SKM-1 (cell line): ENCODE data around the gene CSF3.

ENCODE experiments used
- DNase-seq: peaks from one replicate; lab custom pipeline; 2025; ENCODE audit not compliant: unreplicated experiment; lab: John Stamatoyannopoulos, UW

Gene CSF3

GRCh38 chr17:40015005-40015997 is at the start of gene CSF3:
TSS of gene CSF3 (plus strand) at chr17:40015440. CDS start at chr17:40015475, 35 bp downstream.
- no peak for DNase-seq

DNA sequence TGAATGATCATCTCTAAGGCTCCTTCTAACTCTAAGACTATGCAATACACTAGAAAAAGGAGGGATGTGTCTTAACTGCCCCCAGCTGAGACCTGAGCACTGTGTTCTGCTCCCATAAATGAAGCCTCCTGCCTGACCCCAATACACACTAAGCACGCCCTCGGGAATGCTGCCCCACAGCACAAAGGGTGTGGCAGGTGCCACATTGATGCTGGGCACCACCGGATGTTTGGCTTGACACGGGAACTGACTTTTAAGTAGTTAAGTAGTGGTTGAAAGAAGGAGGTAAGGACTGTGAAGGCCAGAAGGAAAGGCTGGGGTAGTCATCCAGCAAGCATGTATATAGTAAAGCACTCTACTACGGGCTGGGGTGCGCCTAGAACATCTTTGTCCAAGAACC is 48.5 kb upstream of the CSF3 start:
- no peak for DNase-seq

- DNase-seq = no peak
These were observed 46.5 kb upstream of the CSF3 start for GRCh38 chr17:39968761-39969160.

DNA sequence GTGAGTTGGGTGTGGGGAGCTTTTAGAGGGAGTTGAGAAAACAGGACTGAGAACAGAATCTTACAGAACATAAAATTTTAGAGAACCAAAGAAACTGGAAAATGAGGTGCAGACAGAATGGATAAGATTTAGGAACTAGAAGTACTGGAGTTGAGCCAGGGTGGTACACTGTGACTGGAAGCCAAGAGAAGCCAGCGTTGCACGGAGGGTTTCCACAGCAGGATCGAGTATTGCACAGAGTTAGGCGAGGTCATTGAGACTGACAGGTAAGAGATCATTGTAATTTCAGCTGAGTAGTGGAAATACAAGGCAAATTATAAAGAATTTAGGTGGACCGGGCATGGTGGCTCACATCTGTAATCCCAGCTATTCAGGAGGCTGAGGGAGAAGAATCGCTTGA is 45.9 kb upstream of the CSF3 start:
- DNase-seq = no peak

- no peak for DNase-seq
These were observed 45.0 kb upstream of the CSF3 start for GRCh38 chr17:39970157-39970692.

- no peak for DNase-seq
These were observed 44.1 kb upstream of the CSF3 start for GRCh38 chr17:39971076-39971603.

GRCh38 chr17:39972271-39972670 is 43.0 kb upstream of the CSF3 start:
- DNase-seq = no peak

DNA sequence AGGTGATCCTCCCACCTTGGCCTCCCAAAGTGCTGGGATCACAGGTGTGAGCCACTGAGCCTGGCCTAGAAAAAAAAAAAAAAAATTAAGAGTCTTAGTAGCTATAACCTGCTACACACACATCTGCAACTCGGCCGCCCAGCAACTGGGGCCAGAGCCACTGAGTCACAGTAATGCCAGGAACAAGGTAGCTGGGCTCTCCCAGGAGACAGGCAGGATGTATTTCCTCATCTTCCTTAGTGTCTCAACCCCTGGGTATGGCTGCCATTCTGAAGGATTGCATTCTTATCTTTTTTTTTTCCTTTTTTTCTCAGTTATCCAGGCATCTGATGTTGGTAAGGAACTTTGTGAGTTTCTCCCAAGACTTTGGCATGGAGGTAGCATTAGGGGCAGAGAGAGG is 41.7 kb upstream of the CSF3 start:
- DNase-seq = no peak

DNA sequence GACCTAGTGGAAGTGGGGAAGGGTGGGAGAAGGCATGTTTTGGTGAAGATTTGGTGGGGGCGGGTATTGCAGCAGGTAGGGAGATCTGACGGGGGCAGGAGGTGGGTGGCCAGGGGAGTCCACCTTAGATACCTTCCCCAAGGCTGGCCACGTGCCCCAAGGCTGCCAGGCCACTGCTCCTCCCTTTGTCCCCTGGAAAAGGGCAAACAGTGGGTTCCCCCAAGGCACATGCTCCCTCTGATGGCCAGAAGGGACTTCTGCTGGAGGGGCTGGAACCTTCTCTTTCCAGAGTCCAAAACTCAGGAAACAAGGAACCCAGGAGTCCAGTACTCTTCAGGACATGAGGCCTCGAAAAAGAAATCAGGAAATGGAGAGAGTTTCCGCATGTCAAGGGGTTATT is 40.8 kb upstream of the CSF3 start:
- no peak for DNase-seq

GRCh38 chr17:39975801-39976200 is 39.4 kb upstream of the CSF3 start:
- DNase-seq = no peak

DNA sequence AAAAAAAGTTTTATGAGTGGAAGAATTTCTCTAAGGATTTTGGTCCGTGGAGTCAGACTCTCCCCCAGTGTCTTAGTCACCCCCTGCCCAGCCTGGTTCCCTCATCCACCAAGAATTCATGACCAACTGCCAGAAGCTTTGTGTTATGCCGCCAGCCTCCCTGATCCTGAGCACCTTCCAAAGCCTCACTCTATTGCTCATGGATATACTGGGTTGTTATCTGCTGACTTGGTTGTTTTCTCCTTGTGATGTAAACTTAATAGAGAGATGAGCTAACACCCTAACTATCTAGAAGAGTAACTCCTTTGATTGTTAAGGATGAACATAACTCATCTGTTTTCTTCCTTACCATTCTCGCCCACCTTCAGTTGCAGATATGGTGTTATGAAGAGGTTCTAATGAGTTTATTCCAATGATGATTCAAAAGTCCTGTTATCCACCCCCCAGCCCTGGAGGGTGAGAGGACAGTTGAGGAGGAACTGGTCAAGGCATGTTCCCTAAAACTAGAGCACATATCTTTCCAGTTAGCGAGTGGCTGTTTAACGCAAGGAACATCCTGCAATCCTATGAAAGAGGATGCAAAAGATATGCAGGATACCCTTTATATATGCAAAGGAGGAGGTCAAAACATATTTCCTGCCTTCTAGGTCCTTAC is 36.1 kb upstream of the CSF3 start:
- no peak for DNase-seq

DNA sequence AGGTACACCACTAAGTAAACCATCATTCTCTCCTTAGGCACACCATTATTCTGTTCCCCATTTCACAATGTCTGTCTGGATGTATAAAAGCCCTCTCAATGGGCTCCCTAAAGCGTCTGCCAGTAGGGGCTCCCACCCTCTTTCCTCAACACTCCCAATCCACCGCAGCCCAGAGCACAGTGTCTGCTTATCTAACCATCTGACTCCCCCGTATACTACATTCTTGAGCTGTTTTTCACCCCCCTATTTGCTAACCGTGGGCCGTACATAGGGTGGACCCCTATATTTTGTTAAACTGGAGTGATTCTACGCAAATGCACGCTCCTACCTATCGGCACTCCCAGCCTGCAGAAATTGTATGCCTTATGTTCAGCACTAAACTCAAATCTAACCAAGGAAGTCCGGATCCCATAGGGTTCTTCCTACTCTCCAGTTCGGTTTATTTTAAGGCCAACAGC is 35.3 kb upstream of the CSF3 start:
- peak; percentile 48 for DNase-seq

DNA sequence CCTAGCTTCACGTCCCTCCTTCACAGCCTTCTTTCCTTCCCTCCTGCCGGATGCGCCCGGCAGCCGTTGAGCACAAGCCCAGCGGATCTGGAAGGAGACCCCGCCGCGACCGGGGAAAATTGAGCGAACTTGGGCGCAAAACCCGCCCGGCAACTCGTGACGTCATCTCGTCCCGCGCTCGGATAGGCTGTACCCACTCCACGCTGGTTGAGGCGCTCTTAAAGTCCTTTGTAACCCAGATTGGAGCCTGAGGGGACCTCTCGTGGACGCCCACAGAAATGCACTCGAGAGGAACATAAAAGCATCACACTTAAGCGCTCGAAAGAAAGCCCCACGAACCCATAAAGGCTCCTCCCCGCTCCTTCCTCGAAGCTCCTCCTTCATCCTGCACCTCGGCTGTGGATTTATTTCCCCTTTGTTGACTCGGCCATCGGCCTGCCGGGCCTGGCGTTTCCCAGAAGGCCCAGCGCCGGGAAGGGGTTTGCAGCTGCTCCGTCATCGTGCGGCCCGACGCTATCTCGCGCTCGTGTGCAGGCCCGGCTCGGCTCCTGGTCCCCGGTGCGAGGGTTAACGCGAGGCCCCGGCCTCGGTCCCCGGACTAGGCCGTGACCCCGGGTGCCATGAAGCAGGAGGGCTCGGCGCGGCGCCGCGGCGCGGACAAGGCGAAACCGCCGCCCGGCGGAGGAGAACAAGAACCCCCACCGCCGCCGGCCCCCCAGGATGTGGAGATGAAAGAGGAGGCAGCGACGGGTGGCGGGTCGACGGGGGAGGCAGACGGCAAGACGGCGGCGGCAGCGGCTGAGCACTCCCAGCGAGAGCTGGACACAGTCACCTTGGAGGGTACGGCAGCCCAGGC is 34.7 kb upstream of the CSF3 start, which contains the start of gene PSMD3:
Gene PSMD3, plus strand, starts transcription at position 457 of the 856 bp plus-strand sequence. Its CDS starts 164 bp downstream, at position 621.
- DNase-seq = peak; percentile 100

GRCh38 chr17:39981207-39981741 is 34.0 kb upstream of the CSF3 start:
- no peak for DNase-seq

DNA sequence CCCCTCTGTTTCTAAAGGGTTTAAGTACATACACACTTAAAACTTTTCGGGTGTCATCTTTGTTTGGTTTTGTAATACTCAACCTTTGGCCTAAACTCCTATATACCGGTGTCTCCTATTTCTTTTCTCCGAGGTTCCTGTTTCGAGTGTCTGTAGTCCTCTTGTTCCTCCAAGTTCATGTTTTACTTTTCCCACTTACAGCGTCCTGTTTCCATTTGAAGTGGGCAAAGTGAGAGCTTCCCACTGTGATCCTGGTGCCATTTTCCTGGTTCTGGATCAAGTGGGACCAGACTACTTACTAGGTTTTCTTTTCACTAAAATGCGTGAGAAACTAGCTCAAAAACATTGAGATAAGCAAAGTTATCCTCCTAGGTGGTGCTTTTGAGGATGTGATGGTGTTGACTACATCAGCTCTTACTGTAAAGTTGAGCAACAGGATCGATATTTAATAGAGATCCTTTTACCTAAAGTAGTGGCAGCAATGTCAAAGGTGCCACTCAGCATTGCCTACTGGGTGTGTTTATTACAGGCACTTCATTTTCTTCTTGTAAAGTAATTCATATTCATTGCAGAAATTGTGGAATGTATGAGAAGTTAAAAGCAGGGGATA is 33.4 kb upstream of the CSF3 start:
- no peak for DNase-seq

- DNase-seq = no peak
These were observed 26.9 kb upstream of the CSF3 start for GRCh38 chr17:39988206-39988810.

- no peak for DNase-seq
These were observed 20.8 kb upstream of the CSF3 start for GRCh38 chr17:39994448-39994847.

DNA sequence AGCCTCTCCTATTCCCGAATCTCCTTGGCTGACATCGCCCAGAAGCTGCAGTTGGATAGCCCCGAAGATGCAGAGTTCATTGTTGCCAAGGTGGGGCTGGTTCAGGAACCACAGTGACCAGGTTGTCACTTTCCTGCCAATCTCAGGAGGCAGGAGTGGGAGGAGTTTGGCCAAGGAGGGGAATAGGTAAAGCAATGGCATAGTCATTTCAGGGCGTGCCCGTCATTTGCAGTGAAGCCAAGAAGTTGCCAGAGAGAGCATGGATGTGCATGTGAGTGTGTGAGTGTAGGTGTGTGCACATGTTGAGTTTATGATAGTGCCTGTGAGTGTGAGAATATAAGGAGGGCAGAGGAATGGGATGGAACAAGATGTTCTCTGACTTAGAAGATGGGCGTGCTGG is 19.8 kb upstream of the CSF3 start:
- no peak for DNase-seq

DNA sequence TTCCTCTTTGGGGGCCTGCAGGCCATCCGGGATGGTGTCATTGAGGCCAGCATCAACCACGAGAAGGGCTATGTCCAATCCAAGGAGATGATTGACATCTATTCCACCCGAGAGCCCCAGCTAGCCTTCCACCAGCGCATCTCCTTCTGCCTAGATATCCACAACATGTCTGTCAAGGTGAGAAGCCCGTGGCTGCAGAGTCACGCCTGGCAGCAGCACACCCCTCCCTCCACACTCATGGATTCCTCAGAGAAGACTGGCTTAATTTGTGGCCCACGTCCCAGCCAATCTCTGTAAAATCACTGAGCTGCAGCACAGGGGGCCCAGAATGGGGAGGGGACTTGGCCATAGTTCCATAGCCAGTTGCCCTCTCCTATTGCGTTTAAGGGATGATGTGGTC is 19.1 kb upstream of the CSF3 start:
- no peak for DNase-seq
